ENCODE measurements around the gene ANKRD1.

DNA sequence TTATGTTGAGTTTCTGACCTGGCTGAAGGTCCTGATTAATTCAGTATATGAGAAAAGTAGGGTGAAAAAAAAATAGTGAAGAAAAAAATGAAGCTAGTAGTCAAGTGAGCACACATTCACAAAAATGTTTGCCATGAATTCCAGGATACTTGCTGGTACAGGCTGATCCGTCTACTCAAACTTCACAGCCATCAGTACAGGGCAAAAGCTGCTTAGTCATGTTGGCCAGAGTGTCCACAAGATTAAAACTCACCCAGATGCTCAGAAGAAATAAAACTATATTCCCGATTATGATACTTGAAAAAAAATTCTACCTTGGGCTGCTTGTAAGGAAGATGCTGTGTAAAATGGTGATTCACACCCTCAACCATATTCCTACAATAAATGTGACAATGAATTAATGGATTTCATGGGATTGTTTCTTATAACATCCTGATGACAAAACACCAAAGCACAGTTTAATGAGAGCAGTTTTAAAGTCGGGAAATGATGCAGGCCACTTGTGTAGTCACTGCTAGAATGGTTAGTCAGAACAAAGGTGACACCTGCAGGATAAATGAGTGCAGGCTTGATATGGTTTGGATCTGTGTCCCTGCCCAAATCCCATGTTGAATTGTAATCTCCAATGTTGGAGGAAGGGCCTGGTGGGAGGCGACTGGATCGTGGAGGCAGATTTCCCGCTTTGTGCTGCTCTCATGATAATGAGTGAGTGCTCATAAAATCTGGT, 49.2 kb upstream of the ANKRD1 start:
- TF ChIP-seq, protein P1, sequence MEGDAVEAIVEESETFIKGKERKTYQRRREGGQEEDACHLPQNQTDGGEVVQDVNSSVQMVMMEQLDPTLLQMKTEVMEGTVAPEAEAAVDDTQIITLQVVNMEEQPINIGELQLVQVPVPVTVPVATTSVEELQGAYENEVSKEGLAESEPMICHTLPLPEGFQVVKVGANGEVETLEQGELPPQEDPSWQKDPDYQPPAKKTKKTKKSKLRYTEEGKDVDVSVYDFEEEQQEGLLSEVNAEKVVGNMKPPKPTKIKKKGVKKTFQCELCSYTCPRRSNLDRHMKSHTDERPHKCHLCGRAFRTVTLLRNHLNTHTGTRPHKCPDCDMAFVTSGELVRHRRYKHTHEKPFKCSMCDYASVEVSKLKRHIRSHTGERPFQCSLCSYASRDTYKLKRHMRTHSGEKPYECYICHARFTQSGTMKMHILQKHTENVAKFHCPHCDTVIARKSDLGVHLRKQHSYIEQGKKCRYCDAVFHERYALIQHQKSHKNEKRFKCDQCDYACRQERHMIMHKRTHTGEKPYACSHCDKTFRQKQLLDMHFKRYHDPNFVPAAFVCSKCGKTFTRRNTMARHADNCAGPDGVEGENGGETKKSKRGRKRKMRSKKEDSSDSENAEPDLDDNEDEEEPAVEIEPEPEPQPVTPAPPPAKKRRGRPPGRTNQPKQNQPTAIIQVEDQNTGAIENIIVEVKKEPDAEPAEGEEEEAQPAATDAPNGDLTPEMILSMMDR (IDR thresholded peaks at IDR 0.05) = no peak
- no peak for TF ChIP-seq POLR2A (IDR thresholded peaks at IDR 0.05)
